MM.1S (cell line): ENCODE data around the gene FOXL2NB.

Experiments
- CTCF ChIP-seq: fragments of 300-600 bp; sonication (generic); IDR thresholded peaks from 2 replicates; pipeline ENCODE4 v1.5.1; 2016; ENCODE audit warnings: antibody characterized with exemption, low read length, mixed read lengths
- EZH2 ChIP-seq: fragments of 300-600 bp; sonication (generic); optimal IDR thresholded peaks from 2 replicates; pipeline ENCODE3; 2017; ENCODE audit warnings: low read depth, mild to moderate bottlenecking, antibody characterized with exemption, low read length, mixed read lengths
- EZH2phosphoT487 ChIP-seq: fragments of 300-600 bp; sonication (generic); IDR thresholded peaks from 2 replicates; pipeline ENCODE4 v1.6.1; 2018; ENCODE audit warnings: antibody characterized with exemption, low read length

- TF ChIP-seq CTCF = no peak
- TF ChIP-seq EZH2 = no peak
- no peak for TF ChIP-seq EZH2phosphoT487
These were observed 2.4 kb upstream of the FOXL2NB start for GRCh38 chr3:138944654-138944928.
